IMR-90 (cell line): Measurements from ENCODE around the gene PDZRN3. TPM values are rescaled to one million over a fixed set of nuclear protein-coding genes. Genes with fewer than 3 reads are reported as not detected.

Experiments used
- ATAC-seq: fragments of 200-7000 bp; cut with Tn5 transposase; 2 replicates; pipeline ENCODE4 v1.9.1; 2020; ENCODE audit warnings: low read depth, mild to moderate bottlenecking, moderate library complexity
- BruUV-seq: library from RNA; stranded (reverse); fragments of 400-500 nt; replicated peaks from 2 replicates; lab custom pipeline; 2021; lab: Mats Ljungman, UMichigan
- CTCF ChIA-PET: fragments of 300-600 bp; formaldehyde crosslinking; extraction: SDS; loops from one replicate; lab custom pipeline; 2021; ENCODE audit warnings: antibody characterized with exemption; lab: Yijun Ruan, JAX
- POLR2A ChIA-PET: fragments of 300-600 bp; sonication (Branson Sonifier 250); formaldehyde crosslinking; loops from one replicate; lab custom pipeline; 2022; ENCODE audit warnings: antibody characterized with exemption; ENCODE audit not compliant: unreplicated experiment; lab: Charles Lee
- DNase-seq: peaks from one replicate; pipeline ENCODE4 v3.0.0; 2013
- H2AFZ ChIP-seq: replicated peaks from 2 replicates; pipeline ENCODE3; 2013; ENCODE audit warnings: low read length, mild to moderate bottlenecking; ENCODE audit not compliant: poor library complexity
- H2AK5ac ChIP-seq: 2 replicates; pipeline ENCODE4 v1.6.1; 2013; ENCODE audit warnings: low read depth, low read length, inconsistent platforms
- H2AK9ac ChIP-seq: replicated peaks from 2 replicates; pipeline ENCODE3; 2013; ENCODE audit warnings: mild to moderate bottlenecking, low read depth, low read length, moderate library complexity; ENCODE audit not compliant: poor library complexity
- H2BK120ac ChIP-seq: 2 replicates; pipeline ENCODE4 v1.6.1; 2013; ENCODE audit warnings: low read depth, low read length, inconsistent platforms
- H2BK15ac ChIP-seq: 3 replicates; pipeline ENCODE4 v1.6.1; 2013; ENCODE audit warnings: low read depth, low read length, inconsistent platforms
- H2BK20ac ChIP-seq: 2 replicates; pipeline ENCODE4 v1.6.1; 2013; ENCODE audit warnings: low read depth, mild to moderate bottlenecking, inconsistent platforms, low read length, moderate library complexity
- H2BK5ac ChIP-seq: 2 replicates; pipeline ENCODE4 v1.6.1; 2013; ENCODE audit warnings: mild to moderate bottlenecking, low read depth, low read length, inconsistent platforms; ENCODE audit not compliant: poor library complexity, severe bottlenecking
- H3K14ac ChIP-seq: replicated peaks from 2 replicates; pipeline ENCODE4 v1.6.1; 2013; ENCODE audit warnings: low read depth, low read length, inconsistent platforms
- H3K18ac ChIP-seq: 2 replicates; pipeline ENCODE4 v1.6.1; 2013; ENCODE audit warnings: low read depth, low read length, control low read depth
- H3K23ac ChIP-seq: 2 replicates; pipeline ENCODE4 v1.6.1; 2013; ENCODE audit warnings: low read depth, low read length, inconsistent platforms
- H3K27ac ChIP-seq: 2 replicates; pipeline ENCODE4 v1.5.1; 2013; ENCODE audit warnings: mild to moderate bottlenecking, control low read depth, low read length; ENCODE audit not compliant: insufficient read depth
- H3K27me3 ChIP-seq: 2 replicates; pipeline ENCODE4 v1.6.1; 2013; ENCODE audit warnings: low read length; ENCODE audit not compliant: control insufficient read depth, insufficient read depth
- H3K36me3 ChIP-seq: 2 replicates; pipeline ENCODE4 v1.6.1; 2013; ENCODE audit warnings: low read length, mixed read lengths; ENCODE audit not compliant: control insufficient read depth, insufficient read depth
- H3K4ac ChIP-seq: 2 replicates; pipeline ENCODE4 v1.6.1; 2013; ENCODE audit warnings: low read depth, low read length, inconsistent platforms
- H3K4me1 ChIP-seq: 2 replicates; pipeline ENCODE4 v1.6.1; 2013; ENCODE audit warnings: low read length, mixed read lengths; ENCODE audit not compliant: control insufficient read depth, insufficient read depth
- H3K4me2 ChIP-seq: 2 replicates; pipeline ENCODE4 v1.6.1; 2013; ENCODE audit warnings: low read depth, mild to moderate bottlenecking, control low read depth, low read length, moderate library complexity
- H3K4me3 ChIP-seq: 2 replicates; pipeline ENCODE4 v1.5.1; 2013; ENCODE audit warnings: low read depth, mild to moderate bottlenecking, control low read depth, low read length, moderate library complexity; ENCODE audit not compliant: insufficient read depth
- H3K56ac ChIP-seq: 2 replicates; pipeline ENCODE4 v1.6.1; 2013; ENCODE audit warnings: low read length, inconsistent platforms; ENCODE audit not compliant: insufficient read depth; ENCODE audit errors: extremely low read depth
- H3K79me1 ChIP-seq, 2 experiments: 2 replicates each; pipeline ENCODE4 v1.6.1; 2013; ENCODE audit warnings: low read length in 2 of 2, inconsistent platforms in 1 of 2, low read depth in 1 of 2
- H3K9ac ChIP-seq: 2 replicates; pipeline ENCODE4 v1.6.1; 2013; ENCODE audit warnings: low read depth, low read length, control low read depth
- H3K9me1 ChIP-seq: 2 replicates; pipeline ENCODE4 v1.6.1; 2013; ENCODE audit warnings: low read length, inconsistent platforms; ENCODE audit not compliant: insufficient read depth
- H3K9me3 ChIP-seq: 2 replicates; pipeline ENCODE4 v1.6.1; 2013; ENCODE audit warnings: low read length; ENCODE audit not compliant: control insufficient read depth, insufficient read depth
- H4K20me1 ChIP-seq: 2 replicates; pipeline ENCODE4 v1.6.1; 2013; ENCODE audit warnings: low read length, inconsistent platforms; ENCODE audit not compliant: insufficient read depth
- H4K5ac ChIP-seq: 2 replicates; pipeline ENCODE4 v1.6.1; 2013; ENCODE audit warnings: mild to moderate bottlenecking, low read depth, low read length, control low read depth
- H4K8ac ChIP-seq, 2 experiments: 2 replicates each; pipeline ENCODE4 v1.6.1; 2013; ENCODE audit warnings: low read depth in 2 of 2, low read length in 2 of 2, control low read depth in 1 of 2, inconsistent platforms in 1 of 2
- H4K91ac ChIP-seq: 2 replicates; pipeline ENCODE4 v1.6.1; 2013; ENCODE audit warnings: low read depth, low read length, inconsistent platforms; ENCODE audit not compliant: insufficient read depth
- CHD1 ChIP-seq: IDR thresholded peaks from 2 replicates; pipeline ENCODE4 v1.6.1; 2012; ENCODE audit warnings: low read depth, low read length, improper control_type of control experiment
- FOS ChIP-seq: fragments of 150-350 bp; IDR thresholded peaks from 2 replicates; pipeline ENCODE4 v1.6.1; 2016; ENCODE audit warnings: low read depth, low read length
- MAFK ChIP-seq: IDR thresholded peaks from 2 replicates; pipeline ENCODE4 v1.6.1; 2012; ENCODE audit warnings: low read depth, low read length, improper control_type of control experiment
- MXI1 ChIP-seq: IDR thresholded peaks from 2 replicates; pipeline ENCODE4 v1.6.1; 2012; ENCODE audit warnings: low read depth, mild to moderate bottlenecking, low read length, moderate library complexity, borderline replicate concordance
- POLR2A ChIP-seq: IDR thresholded peaks from 2 replicates; pipeline ENCODE4 v1.6.1; 2012; ENCODE audit warnings: mild to moderate bottlenecking, low read depth, low read length
- SMC3 ChIP-seq: fragments of 150-350 bp; IDR thresholded peaks from 2 replicates; pipeline ENCODE4 v1.6.1; 2016; ENCODE audit warnings: low read depth, mild to moderate bottlenecking, antibody characterized with exemption, low read length, moderate library complexity
- WGBS, 2 experiments: methylation state at CpG; one replicate each; pipeline versions ENCODE4 v1.1.5 to v1.1.7; 2013; ENCODE audit warnings: missing lambda C conversion rate in 2 of 2; ENCODE audit not compliant: insufficient read length in 1 of 2; ENCODE audit errors: extremely low coverage in 2 of 2; 5-methylcytosine and 5-hydroxymethylcytosine counted together
- dilution Hi-C: fragments of 300-500 bp; cut with HindIII; formaldehyde crosslinking; loops from one replicate; pipeline ENCODE4 v1.14.3; 2018; ENCODE audit warnings: low sequenced_read_pairs; ENCODE audit not compliant: unreplicated experiment
- in situ Hi-C: fragments of 300-500 bp; cut with MboI; formaldehyde crosslinking; loops from 3 replicates; pipeline ENCODE4 v1.14.3; 2019; ENCODE audit warnings: low sequenced_read_pairs, inconsistent platforms, mixed read lengths
- intact Hi-C: fragments of 100-400 bp; cut with micrococcal nuclease; formaldehyde crosslinking; loops from 2 replicates; pipeline ENCODE4 v1.10.0; 2022
- polyA plus RNA-seq, 3 experiments: library from polyadenylated mRNA; depleted of rRNA; stranded (reverse); fragments of >200 nt; gene quantifications; 2 replicates each; pipeline ENCODE4 v1.2.3, GENCODE V29; 2012; ENCODE audit warnings: low replicate concordance in 1 of 3
- total RNA-seq: library from RNA; depleted of rRNA; stranded (reverse); fragments of >200 nt; gene quantifications from 2 replicates; pipeline ENCODE4 v1.2.3, GENCODE V29; 2012
- TF ChIP-seq, protein P1 (sequence below): fragments of 150-350 bp; IDR thresholded peaks from 2 replicates; pipeline ENCODE4 v1.6.1; 2016; ENCODE audit warnings: low read depth, mild to moderate bottlenecking, low read length, moderate library complexity, borderline replicate concordance
- TF ChIP-seq, protein P2 (sequence below): fragments of 150-350 bp; IDR thresholded peaks from 2 replicates; pipeline ENCODE4 v1.6.1; 2017; ENCODE audit warnings: mild to moderate bottlenecking, antibody characterized with exemption, low read length, low read depth

The PDZRN3 gene
- total and polyA plus RNA-seq, 2 of the 4 experiments (the other 2 are of a cell fraction): 9.4 to 17.0 TPM

DNA sequence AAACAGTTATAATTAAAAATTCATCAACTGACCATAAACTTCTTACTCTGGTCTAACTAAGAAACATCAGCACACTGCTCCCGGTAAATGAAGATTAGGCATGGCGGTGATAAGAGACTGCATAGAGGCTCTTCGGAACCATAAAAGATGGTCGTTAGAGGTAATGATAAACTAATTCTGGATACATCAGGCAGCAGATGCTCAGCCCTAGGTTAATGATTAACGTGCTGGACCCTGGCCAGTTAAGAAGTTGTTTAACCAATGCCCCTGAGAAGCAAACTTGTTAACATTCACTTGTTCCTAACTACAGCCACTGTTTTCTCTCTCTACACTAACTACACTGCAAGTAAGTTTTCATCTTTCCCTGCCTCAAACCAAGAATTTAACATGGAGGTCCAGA is 111.5 kb downstream of the PDZRN3 start:
- H2AK5ac ChIP-seq: peak overlapping the region; percentile 46; the same call in 1 of the 2 replicates
- in situ Hi-C loops (loop anchor here (10.0 to 25.0 kb wide), 2 partner anchors 99 to 272 kb away; partner anchors contain the start of gene PDZRN3), intact Hi-C loops (loop anchor here (5.0 kb wide), 2 partner anchors 34 to 89 kb away; no protein-coding TSS in a partner anchor), dilution Hi-C loops (loop anchor here (25.0 kb wide), 1 partner anchor 99 kb away; the partner anchor contains the start of gene PDZRN3)
- H3K27me3 ChIP-seq: no peaks in the 10 kb centered on the region
- no peaks in the 10 kb centered on the region for H3K36me3 ChIP-seq
- no CpG with 5 or more reads among the region's 5 CpGs for WGBS, 2 experiments
- H2AFZ ChIP-seq: no peak overlapping the region
- no peak overlapping the region for H2AK9ac ChIP-seq
- H4K5ac ChIP-seq: peak overlapping the region; percentile 47
- peaks cover 37% of the 10 kb centered on the region for H3K4me1 ChIP-seq
- no peaks in the 10 kb centered on the region for H4K20me1 ChIP-seq
- H3K4ac ChIP-seq: peak overlapping the region; percentile 73
- H3K27ac ChIP-seq: peak overlapping the region; percentile 95; the same call in 1 of the 2 replicates
- POLR2A ChIA-PET: no interaction called here
- H4K91ac ChIP-seq: peak overlapping the region; percentile 53
- TF ChIP-seq POLR2A (no peak), FOS (no peak), CHD1 (no peak), MXI1 (no peak), MAFK (no peak), SMC3 (no peak)
- TF ChIP-seq, protein P1, sequence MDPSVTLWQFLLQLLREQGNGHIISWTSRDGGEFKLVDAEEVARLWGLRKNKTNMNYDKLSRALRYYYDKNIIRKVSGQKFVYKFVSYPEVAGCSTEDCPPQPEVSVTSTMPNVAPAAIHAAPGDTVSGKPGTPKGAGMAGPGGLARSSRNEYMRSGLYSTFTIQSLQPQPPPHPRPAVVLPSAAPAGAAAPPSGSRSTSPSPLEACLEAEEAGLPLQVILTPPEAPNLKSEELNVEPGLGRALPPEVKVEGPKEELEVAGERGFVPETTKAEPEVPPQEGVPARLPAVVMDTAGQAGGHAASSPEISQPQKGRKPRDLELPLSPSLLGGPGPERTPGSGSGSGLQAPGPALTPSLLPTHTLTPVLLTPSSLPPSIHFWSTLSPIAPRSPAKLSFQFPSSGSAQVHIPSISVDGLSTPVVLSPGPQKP: no peak
- TF ChIP-seq, protein P2, sequence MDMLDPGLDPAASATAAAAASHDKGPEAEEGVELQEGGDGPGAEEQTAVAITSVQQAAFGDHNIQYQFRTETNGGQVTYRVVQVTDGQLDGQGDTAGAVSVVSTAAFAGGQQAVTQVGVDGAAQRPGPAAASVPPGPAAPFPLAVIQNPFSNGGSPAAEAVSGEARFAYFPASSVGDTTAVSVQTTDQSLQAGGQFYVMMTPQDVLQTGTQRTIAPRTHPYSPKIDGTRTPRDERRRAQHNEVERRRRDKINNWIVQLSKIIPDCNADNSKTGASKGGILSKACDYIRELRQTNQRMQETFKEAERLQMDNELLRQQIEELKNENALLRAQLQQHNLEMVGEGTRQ: no peak
- peak overlapping the region; percentile 80; the same call in 1 of the 2 replicates for H2BK20ac ChIP-seq
- DNase-seq: no peak
- ATAC-seq: no peak
- no peak overlapping the region for H3K23ac ChIP-seq
- BruUV-seq: no TSS peak
- H3K79me1 ChIP-seq: peaks cover 5 to 29% of the 10 kb centered on the region in 2 experiments; a peak in 3 of 4 replicates
- H3K9ac ChIP-seq: no peak overlapping the region
- peak overlapping the region; percentile 94 for H3K18ac ChIP-seq
- H3K14ac ChIP-seq: peak overlapping the region; percentile 79
- CTCF ChIA-PET: interaction anchor here (1.2 kb wide), 2 partner anchors 33 to 111 kb away, joined by 3 to 7 read pairs; partner anchors contain the start of gene PDZRN3
- H3K9me1 ChIP-seq: peaks cover 13% of the 10 kb centered on the region
- H3K56ac ChIP-seq: no peak overlapping the region; the same call in 1 of the 2 replicates
- H3K9me3 ChIP-seq: no peaks in the 10 kb centered on the region
- no peak overlapping the region for H3K4me3 ChIP-seq
- peak overlapping the region in 1 of 2 experiments; percentile 33; a peak in 1 of 4 replicates for H4K8ac ChIP-seq
- H3K4me2 ChIP-seq: no peak overlapping the region
- H2BK120ac ChIP-seq: peak overlapping the region; percentile 81
- 0 out of 3 replicates have a peak overlapping the region, but pooled peaks have one; percentile 55 for H2BK15ac ChIP-seq
- H2BK5ac ChIP-seq: no peak overlapping the region
